Measurements from ENCODE around the gene EMD. TPM values are rescaled to one million over a fixed set of nuclear protein-coding genes. Genes with fewer than 3 reads are reported as not detected.

Gene EMD
- polyA plus RNA-seq, 3 donors, result 71.3 to 97.8 (median 78.0) TPM

DNA sequence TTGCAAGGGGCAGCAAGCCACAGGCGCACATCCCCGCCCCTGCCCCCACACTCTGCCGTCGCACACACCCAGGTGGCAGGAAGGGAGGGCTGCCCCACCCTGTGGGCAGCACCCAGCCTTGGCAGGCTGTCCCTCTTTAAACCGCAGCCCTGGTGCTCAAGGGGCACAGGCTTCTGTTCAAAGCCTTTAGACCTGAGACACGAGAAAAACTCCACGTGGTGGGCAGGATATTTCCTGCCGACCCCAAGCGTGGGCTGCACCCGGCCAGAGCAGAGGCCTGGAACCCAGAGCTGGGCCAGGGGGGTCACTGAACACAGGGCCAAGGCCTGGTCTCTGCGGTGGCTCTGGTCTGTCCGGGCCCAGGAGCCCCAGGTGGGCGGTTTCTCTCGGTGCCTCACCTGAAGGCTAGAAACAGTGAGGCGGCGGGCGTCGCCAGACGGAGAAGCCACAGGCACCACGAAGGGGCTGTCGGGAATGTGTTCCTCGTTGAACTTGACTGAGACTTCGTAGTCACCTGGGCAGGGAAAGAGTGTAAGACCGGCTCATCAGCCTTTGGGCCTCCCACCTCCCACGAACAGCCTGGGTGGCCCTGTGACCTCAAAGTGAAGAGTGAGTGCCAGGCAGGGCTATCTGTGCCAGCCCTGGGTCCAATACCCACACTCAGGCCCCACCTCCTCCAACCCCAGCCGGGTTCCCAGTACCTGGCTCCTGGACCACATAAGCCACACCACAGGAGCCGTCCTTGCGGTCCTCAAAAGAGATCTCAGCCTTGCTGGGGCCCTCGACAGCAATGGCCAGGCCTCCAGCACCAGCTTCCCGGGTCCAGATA lies 27.7 kb upstream of the EMD start:
- no peak for DNase-seq (ENCODE audit: extremely low read depth in 1 of 11, low read depth in 9 of 11, low spot score in 4 of 11)

DNA sequence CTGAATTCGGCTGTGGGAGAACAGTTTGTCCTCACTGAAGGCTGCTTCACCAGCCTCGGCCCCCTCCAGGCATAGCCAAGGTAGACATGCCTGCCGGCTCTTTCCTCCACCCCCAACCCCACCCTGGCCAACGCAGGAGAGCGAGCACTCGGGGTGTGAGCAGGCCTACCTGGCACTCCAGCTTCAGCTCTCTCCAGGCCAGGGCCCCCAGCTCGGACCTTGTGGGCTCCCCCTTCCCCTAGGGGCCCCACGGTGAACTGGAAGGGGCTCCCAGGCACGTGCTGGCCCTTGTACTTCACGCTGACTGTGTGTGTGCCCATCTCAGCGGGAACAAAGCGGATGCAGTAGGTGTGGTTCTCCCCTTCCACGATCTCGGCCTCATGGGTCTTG lies 27.1 kb upstream of the EMD start:
- DNase-seq (ENCODE audit: extremely low read depth in 1 of 11, low read depth in 9 of 11, low spot score in 4 of 11), result no peak

DNA sequence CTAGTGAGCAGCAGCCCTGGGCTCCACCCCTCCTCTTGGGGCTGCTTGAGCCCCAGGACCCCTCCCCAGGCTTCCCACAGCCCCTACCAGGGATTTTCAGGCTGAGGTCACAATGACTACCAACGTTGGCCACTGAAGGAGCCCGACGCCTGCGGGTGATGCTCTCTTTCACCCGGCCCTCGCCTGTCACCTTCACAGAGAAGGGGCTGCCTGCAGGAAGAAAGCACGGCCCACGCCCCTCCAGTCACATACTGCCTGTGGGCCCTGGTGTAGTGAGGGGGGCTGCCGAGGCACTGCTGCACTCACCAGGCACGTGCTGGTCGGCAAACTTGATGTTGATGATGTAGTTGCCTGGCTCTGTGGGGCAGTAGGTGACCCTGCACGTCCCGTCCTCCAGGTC lies 26.6 kb upstream of the EMD start:
- DNase-seq (ENCODE audit: extremely low read depth in 1 of 11, low read depth in 9 of 11, low spot score in 4 of 11), result no peak

DNA sequence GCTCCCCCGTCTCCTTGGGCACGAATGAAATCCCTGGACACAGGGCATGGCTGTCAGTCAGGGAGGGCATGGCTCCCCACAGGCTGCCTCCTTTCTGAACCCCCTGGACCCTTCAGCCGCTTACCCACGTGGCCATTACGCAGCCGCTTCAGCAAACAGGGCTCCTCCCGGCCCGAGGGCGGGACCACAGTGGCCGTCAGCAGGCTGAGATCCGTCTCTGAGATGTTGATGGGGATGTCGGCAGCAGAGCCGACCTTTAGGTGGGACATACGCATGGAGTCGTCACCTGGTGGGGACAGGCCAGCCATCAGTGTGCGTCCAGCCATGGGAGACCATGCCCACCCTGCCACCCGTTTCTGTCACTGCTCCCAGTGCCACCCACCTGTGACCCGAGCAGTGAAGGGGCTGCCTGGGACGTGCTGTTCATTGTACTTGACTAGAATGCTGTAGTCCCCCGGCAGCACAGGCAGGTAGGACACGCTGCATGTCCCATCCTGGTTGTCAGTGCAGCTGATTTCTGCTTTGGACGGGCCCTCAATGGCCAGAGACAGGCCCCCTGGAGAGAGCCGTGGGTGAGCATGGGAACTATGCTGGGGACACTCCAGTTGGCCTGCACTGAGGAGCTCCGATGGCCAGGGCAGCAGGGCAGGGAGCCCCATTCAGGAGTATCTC lies 25.8 kb upstream of the EMD start:
- no peak for DNase-seq (ENCODE audit: extremely low read depth in 1 of 11, low read depth in 9 of 11, low spot score in 4 of 11)

DNA sequence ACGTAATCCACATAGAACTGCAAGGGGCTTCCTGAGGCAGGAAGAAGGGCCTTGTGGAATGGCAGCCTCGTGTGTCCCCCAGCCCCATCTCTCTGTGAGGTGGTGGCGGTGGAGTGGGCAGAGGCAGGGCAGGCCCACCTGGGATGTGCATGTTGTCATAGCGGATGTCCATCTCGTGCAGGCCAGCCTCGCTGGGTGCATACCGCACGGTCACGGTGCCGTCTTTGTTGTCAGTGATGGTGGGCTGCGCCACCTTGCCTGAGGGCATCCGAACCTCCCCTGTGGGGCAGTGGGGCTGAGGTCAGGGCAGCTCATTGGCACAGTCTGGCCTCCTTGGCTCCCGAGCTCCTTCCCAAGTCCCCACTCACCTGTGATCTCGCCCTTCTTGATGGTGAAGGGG lies 25.1 kb upstream of the EMD start:
- DNase-seq (ENCODE audit: extremely low read depth in 1 of 11, low read depth in 9 of 11, low spot score in 4 of 11), result no peak

DNA sequence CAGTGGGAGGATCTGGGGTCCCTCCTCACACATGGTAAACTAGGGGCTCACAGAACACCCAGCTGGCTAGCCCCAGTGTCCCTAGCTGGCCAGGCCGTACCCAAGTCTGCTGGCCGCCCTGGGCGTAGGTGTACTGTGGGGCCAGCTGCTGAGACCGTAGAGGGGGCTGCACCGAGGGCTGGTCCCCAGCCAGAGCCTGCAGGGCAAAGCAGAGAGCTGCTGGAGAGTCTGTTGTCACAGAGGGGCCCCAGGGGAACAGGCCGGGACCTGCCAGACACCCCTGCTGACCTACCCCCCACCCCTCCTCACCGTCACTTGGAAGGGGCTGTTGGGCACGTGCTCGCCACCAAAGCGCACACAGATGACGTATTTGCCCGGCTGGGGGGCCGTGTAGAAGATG lies 24.6 kb upstream of the EMD start:
- DNase-seq (ENCODE audit: extremely low read depth in 1 of 11, low read depth in 9 of 11, low spot score in 4 of 11), result no peak

DNA sequence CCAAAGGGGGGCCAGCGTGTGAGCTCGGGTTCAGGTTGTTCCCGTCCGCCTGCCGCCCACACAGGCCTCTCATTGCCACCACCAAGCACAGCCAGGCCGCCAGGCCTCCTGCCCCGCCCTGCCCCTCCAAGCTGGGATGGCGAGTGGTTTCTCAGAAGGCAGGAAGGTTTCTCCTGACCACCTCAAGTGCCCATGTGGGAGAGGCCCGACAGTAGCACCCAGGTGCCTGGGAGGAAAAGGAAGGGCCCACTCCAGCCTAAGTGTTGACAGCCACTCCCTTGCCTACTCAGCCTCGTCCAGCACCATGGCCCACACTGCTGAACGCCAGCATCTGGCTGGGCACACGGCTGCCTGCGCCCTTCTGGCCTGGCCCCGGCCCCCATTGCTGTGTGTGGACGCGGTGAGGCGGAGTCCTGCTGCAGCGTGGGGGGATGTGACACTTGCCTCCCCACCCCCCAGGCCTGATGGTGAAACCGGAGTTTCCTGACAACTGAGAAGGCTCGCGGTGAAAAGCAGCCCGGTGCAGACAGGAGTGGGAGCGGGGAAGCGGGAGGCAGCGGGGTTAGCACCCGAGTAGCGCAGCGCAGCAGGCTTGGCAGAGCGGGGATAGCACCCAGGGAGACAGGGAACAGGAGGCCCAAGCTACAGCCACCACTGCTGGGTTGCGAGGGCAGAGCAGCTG lies 23.9 kb upstream of the EMD start:
- no peak for DNase-seq (ENCODE audit: extremely low read depth in 1 of 11, low read depth in 9 of 11, low spot score in 4 of 11)

DNA sequence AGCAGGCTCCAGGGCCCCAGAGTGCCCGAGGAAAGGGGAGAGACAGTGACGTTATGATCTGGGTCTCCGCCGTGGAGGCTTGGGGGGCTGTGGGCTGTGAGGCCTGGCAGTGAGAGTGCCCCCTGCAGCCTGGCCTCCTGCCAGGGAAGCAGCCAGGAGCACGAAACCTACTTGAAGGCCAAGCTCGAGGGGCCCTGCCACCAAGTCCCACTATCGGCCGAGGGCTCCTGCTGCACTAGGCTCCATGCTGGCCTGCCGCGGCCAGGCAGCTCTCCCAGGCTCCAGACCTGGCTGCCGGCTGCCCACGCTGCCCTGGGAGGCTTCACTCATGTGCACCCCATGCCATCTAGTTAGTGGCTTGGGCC lies 23.3 kb upstream of the EMD start:
- DNase-seq (ENCODE audit: extremely low read depth in 1 of 11, low read depth in 9 of 11, low spot score in 4 of 11), result no peak

DNA sequence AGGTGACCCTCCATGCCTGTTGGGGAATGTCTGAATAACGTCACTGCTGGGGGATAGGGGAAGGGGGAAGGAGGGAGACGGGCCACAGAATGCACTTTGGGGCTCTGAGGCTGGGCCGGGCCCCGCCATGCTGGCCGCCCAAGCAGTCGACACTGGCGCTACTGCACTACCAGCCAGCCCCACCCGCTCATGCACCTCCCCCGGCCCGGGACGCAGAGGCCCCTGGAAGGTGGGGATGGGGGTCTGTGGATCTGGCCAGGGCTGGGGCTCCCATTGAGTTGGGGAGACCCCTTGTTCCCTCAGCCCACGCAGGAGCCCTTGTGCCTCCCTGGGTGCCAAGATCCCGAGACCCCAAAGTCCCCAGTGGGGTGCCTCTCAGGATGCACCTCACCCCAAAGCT lies 22.5 kb upstream of the EMD start:
- DNase-seq (ENCODE audit: extremely low read depth in 1 of 11, low read depth in 9 of 11, low spot score in 4 of 11), result no peak

DNA sequence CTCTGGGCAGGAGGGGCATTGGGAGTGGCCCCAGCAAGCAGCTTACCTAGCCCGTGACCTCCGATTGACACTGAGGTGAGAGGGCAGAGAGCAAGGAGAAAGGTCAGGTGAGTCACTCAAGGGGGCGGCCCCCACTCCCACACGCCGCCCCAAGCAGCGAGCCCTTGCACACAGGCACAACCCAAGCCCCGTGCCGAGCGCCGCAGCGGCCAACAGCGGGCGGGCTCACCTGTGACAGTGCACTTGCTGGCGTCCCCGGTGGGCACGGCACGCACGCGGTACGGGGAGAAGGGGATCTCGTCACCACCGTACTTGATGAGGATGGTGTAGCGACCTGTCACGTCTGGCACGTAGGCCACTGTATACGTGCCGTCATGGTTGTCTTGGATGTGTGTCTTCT lies 21.9 kb upstream of the EMD start:
- DNase-seq (ENCODE audit: extremely low read depth in 1 of 11, low read depth in 9 of 11, low spot score in 4 of 11), result no peak

DNA sequence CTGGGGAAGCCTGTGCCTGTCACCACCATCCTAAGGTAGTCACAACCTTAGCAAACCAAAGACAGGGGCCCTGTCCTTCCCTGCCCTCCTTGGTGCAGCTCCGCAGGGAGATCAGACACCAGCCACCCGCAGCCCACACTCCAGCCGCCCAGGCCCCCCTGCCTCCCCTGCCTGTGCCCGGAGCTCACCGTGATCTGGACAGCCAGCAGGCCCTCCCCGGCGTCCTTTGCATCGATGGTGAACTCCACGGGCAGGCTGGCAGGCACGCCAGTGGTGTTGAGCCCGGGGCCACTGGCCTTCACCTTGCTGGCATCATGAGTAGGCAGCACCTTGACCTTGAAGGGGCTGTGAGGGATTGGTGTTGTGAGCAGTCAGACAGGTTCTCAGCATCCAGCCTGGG lies 21.1 kb upstream of the EMD start:
- DNase-seq (ENCODE audit: extremely low read depth in 1 of 11, low read depth in 9 of 11, low spot score in 4 of 11), result no peak

DNA sequence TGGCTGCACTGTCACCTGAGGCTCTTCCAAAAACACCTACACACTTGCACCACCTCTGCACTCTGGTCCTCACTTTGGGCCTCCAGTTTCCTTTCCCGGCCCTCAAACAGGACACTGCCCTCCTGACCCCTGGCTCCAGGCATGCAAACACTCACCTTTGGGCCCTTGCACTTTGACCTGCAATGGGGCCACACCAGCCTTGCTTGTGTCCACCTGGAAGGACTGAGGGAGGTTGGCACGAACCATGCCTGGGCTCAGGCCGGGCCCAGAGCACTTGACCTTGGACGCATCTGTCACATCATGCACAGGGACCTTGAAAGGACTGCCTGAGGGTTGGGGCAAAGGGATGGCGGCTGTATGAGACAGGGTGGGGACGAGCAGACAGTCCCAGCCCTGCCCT lies 20.3 kb upstream of the EMD start:
- DNase-seq (ENCODE audit: extremely low read depth in 1 of 11, low read depth in 9 of 11, low spot score in 4 of 11), result no peak

DNA sequence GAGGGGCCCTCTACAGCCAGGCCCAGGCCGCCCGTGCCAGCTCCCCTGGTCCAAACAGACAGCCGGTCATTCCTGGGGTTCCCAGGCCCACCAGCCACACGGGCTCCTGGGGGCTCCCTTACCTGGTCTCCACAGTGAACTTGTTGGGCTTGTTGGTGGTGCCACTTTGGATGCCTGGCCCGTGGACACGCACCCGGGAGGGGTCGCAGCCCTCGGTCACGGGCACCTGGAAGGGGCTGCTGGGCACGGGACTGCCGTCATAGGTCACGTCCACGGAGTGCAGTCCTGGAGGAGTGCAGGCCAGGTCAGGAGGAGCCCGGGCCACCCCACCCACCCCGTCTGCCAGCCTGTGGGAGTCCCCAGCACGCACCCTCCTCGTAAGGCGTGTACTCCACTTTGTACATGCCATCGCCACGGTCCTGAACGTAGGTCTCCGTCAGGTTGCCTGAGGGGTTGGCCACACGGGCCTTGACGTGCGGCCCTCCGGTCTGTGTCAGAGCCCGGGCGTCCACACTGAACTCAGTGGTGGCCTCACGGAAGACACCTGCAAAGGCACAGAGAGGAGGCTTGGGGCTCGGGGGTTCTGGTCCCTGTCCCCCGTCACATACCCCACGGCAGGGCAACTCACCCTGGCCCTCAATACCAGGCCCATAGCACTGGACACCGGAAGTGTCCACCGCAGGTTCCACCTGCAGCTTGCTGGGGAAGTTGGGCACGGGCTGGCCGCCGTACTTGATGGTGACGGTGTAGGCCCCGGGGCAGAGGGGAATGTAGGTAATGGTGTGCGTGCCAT lies 19.5 kb upstream of the EMD start:
- DNase-seq (ENCODE audit: extremely low read depth in 1 of 11, low read depth in 9 of 11, low spot score in 4 of 11), result no peak

DNA sequence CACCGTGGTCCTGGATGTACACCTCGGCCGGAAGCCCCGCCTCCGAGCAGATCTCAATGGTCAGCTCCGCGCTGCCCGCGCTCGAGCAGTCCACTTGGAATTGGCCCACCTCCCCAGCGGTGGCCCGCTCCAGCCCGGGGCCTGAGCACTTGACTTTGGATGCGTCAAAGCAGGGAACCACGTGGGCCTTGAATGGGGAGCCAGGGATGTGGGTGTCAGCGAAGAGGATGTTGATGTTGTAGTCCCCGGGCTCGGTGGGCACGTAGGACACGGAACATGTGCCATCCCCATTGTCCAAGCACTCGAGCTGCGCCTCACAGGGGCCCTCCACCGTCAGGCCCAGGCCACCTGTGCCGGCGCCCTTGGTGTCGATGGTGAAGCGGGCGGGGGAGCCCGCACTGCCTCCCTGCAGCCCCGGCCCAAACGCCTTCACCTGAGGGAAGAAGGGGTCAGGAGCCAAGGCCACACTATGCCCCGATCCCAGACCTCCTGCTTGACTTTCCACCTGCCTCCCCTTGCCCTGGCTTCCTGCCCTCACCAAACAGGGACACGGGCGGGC lies 18.9 kb upstream of the EMD start:
- DNase-seq (ENCODE audit: extremely low read depth in 1 of 11, low read depth in 9 of 11, low spot score in 4 of 11), result no peak

DNA sequence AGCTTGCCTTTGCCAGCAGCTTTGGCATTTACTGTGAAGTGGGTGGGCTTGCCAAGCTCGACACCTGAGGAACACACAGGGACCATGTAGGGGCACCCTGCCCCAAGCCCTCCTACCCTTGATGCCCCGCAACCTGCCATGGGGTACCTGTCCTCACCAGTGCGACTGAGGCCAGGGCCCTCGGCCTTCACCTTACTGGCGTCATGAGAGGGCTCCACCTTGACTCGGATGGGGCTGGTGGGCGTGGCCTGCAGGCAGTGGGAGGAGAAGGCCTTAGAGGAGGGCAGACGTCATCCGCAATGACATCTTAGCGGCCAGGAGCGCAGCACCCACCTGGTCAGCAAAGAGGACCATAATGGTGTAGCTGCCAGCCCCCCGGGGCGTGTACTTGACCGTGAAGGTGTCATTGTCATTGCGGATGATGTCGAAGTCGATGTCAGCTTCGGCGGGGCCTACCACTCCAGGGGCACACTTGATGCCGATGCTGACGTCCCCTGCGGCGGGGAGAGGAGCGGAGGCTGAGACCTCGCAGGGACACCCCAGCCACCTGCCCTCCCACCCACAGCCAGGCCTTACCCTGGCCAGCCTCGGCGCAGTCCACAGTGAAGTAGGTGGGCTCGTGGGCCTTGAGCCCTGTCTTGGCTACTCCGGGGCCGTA lies 16.9 kb upstream of the EMD start:
- DNase-seq (ENCODE audit: extremely low read depth in 1 of 11, low read depth in 9 of 11, low spot score in 4 of 11), result no peak

DNA sequence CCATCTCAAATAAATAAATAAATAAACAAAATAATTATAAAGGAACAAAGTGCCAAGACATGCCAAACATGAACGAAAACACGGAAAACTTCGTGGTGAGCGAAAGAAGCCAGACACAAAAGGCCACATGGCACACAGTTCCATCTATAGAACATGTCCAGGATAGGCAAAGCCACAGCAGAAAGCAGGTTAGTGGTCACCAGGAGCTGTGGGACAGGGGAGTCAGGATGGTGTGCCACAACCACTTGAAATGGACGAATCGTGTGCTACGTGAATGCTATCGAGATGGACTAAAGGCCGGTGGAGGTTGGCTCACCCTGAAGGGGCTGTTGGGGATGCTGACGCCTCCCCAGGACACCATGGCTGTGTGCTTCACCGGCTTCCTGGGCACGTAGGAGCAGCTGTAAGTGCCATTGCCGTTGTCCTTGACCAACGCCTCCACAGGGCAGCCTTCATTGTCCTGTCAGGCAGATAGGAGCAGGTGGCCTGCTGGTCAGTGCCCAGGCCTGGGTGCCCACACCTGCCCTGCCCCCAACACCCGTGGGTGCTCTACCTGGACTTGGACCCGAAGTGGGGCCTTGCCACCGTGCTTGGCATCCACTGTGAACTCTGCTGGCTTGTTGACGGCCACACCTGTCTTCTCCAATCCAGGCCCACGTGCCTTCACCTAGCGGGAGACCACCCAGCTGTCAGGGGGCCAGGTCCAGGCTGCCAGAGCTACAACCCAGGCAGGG lies 15.2 kb upstream of the EMD start:
- DNase-seq (ENCODE audit: extremely low read depth in 1 of 11, low read depth in 9 of 11, low spot score in 4 of 11), result no peak

DNA sequence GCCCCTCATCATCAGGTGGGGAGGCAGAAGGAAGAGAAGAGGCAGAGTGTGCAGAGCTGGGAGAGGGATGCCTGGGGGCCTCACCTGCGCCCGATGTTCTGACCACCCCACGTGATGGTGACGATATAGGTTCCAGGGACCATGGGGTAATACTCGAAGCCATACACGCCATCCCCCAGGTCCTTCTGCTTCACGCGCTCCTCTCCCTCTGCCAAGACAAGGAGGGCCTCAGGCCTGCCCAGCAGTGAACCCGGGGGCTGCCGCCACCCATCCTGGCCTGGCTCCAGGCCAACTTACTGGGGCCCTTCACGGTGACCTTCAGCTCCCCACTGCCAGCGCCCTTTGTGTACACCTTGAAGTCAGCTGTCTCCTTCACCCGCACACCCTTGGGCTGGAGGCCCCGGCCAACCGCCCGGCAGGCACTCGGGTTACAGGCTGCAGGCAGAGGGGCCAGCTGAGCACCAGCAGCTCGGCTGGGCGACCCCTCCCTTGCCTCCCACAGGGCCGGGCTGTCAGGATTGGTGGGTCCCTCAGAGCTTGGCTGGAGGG lies 14.0 kb upstream of the EMD start:
- DNase-seq (ENCODE audit: extremely low read depth in 1 of 11, low read depth in 9 of 11, low spot score in 4 of 11), result no peak

Measured in renal cortex interstitium (tissue), 11 donors.